ENCODE results near the gene TDRD7. TPM values are rescaled to one million over a fixed set of nuclear protein-coding genes. Genes with fewer than 3 reads are reported as not detected.

TDRD7 gene
- total and polyA plus RNA-seq, 8 donors = 6.3 to 17.5 (median 7.4) TPM

- Histone ChIP-seq H3K27ac (no peak overlapping the region), H3K4me1 (no peaks in the 10 kb centered on the region), H3K4me3 (no peak overlapping the region), H3K9me3 (no peaks in the 10 kb centered on the region), H3K27me3 (no peaks in the 10 kb centered on the region), H3K36me3 (peaks cover 0 to 52% of the 10 kb centered on the region in 2 donors)
- DNase-seq = no peak
- ATAC-seq = no peak
- no peak for TF ChIP-seq CTCF (IDR thresholded peaks at IDR 0.05)
- intact Hi-C loops (cut with DNase I) = no loop called here
Measured at GRCh38 chr9:97473717-97474116, 61.8 kb downstream of the TDRD7 start.

DNA sequence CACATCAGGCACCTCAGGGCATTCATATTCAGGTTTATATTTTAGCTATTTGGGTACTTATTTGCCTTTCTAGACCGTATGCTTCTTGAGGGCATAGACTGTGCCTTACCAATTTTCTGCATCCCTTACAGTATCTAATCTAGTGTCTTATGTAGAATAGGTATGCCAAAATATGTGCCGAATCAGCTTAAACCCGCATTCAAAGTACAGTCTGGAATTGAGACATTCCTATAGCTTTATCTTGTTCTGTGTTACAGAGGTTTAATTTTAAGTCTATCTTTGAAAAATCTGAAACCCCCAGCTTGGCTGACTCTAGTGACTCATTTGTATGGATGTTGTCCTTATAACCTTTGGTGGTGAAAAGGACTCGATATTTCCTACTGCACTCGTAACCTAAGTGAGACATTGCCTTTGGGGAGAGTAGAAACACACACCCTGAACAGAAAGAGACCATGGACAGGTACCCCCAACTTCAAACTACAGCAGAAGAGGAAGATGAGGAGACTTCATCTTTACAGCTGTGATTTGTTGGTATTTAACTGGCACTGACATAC lies 62.6 kb downstream of the TDRD7 start:
- Histone ChIP-seq H3K27ac (no peak overlapping the region), H3K27me3 (no peaks in the 10 kb centered on the region), H3K4me1 (no peaks in the 10 kb centered on the region), H3K4me3 (no peak overlapping the region), H3K36me3 (peaks cover 0 to 54% of the 10 kb centered on the region in 2 donors), H3K9me3 (no peaks in the 10 kb centered on the region)
- no peak for TF ChIP-seq CTCF (IDR thresholded peaks at IDR 0.05)
- ATAC-seq (no peak), DNase-seq (no peak)
- intact Hi-C loops (cut with DNase I) = no loop called here

- no peak for ATAC-seq
- Histone ChIP-seq H3K36me3 (peaks cover 0 to 60% of the 10 kb centered on the region in 2 donors), H3K4me1 (peaks cover 0 to 3% of the 10 kb centered on the region in 2 donors), H3K27ac (no peak overlapping the region), H3K27me3 (no peaks in the 10 kb centered on the region), H3K4me3 (no peak overlapping the region), H3K9me3 (no peaks in the 10 kb centered on the region)
- no peak for TF ChIP-seq CTCF (IDR thresholded peaks at IDR 0.05)
- no peak for DNase-seq
- intact Hi-C loops (cut with DNase I) = no loop called here
Measured at GRCh38 chr9:97475059-97475458, 63.2 kb downstream of the TDRD7 start.

DNA sequence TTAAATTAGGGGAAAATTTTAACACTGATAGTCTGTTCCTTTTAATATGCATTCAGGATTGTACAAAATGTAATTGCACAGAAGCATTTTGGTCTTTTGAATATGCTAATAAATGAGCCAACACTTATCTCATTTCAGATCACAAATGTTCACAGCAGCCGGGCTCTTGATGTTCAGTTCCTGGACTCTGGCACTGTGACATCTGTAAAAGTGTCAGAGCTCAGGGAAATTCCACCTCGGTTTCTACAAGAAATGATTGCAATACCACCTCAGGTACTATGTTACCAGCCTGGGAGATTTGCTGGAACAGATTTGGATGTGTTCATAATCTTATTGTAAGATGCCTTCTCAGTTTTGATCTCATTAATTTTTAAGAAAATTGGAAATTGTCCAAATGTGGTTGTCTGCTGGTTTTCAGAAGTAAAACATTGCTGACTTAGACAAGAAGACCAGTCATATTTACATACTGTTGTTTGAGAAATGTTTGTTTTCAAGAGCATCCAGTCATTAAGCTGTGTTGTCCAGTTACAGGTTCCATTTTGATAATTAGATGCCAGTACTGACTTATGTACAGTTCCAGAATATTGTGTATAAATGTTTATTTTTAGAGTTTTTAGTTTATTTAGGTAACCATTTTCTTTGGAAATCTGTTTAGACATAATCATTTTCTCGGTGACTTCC lies 66.5 kb downstream of the TDRD7 start:
- Histone ChIP-seq H3K27me3 (no peaks in the 10 kb centered on the region), H3K27ac (no peak overlapping the region), H3K4me1 (peaks cover 0 to 7% of the 10 kb centered on the region in 2 donors), H3K36me3 (peaks cover 0 to 58% of the 10 kb centered on the region in 2 donors), H3K9me3 (no peaks in the 10 kb centered on the region), H3K4me3 (no peak overlapping the region)
- ATAC-seq = no peak
- TF ChIP-seq CTCF (IDR thresholded peaks at IDR 0.05) = no peak
- intact Hi-C loops (cut with DNase I) = no loop called here
- DNase-seq = no peak

- no peak for TF ChIP-seq CTCF (IDR thresholded peaks at IDR 0.05)
- peaks cover 0 to 7% of the 10 kb centered on the region in 2 donors for H3K4me1 ChIP-seq
- H3K9me3 ChIP-seq = no peaks in the 10 kb centered on the region
- intact Hi-C loops (cut with DNase I) = no loop called here
- H3K4me3 ChIP-seq = no peak overlapping the region
- no peaks in the 10 kb centered on the region for H3K27me3 ChIP-seq
- ATAC-seq = no peak
- peaks cover 0 to 53% of the 10 kb centered on the region in 2 donors for H3K36me3 ChIP-seq
- H3K27ac ChIP-seq = no peak overlapping the region
- DNase-seq = no peak
Measured at GRCh38 chr9:97479496-97480159, 67.7 kb downstream of the TDRD7 start.

Data from left lung (tissue), 10 donors.